NCI-H69 (cell line): ENCODE results near the gene SPPL3.
A peak's percentile ranks its signal among the peaks of the same experiment; 100 is the strongest.

Experiments used
- DNase-seq: peaks from one replicate; lab custom pipeline; 2025; lab: John Stamatoyannopoulos, UW

Gene SPPL3

GRCh38 chr12:120775862-120776552 lies 128.2 kb downstream of the SPPL3 start:
- peak; percentile 53 for DNase-seq

GRCh38 chr12:120774169-120774916 lies 129.8 kb downstream of the SPPL3 start:
- peak; percentile 93 for DNase-seq

GRCh38 chr12:120771097-120771496 lies 133.1 kb downstream of the SPPL3 start:
- no peak for DNase-seq

GRCh38 chr12:120767071-120768024 lies 136.8 kb downstream of the SPPL3 start:
- DNase-seq: no peak

- DNase-seq: no peak
Measured at GRCh38 chr12:120766566-120766965, 137.6 kb downstream of the SPPL3 start.

- no peak for DNase-seq
Measured at GRCh38 chr12:120764816-120765215, 139.3 kb downstream of the SPPL3 start.

GRCh38 chr12:120763250-120763649 lies 140.9 kb downstream of the SPPL3 start:
- no peak for DNase-seq

- DNase-seq: no peak
Measured at GRCh38 chr12:120762086-120762485, 142.1 kb downstream of the SPPL3 start.

GRCh38 chr12:120761519-120761934 lies 142.6 kb downstream of the SPPL3 start:
- peak; percentile 64 for DNase-seq

- no peak for DNase-seq
Measured at GRCh38 chr12:120760349-120761254, 143.6 kb downstream of the SPPL3 start.

- DNase-seq: peak; percentile 99
Measured at GRCh38 chr12:120759591-120760348, 144.4 kb downstream of the SPPL3 start.

GRCh38 chr12:120758798-120759590 lies 145.2 kb downstream of the SPPL3 start:
- no peak for DNase-seq

- no peak for DNase-seq
Measured at GRCh38 chr12:120757949-120758348, 146.2 kb downstream of the SPPL3 start.

GRCh38 chr12:120757226-120757742 lies 146.9 kb downstream of the SPPL3 start:
- DNase-seq: no peak

GRCh38 chr12:120755269-120755668 lies 148.9 kb downstream of the SPPL3 start:
- DNase-seq: no peak

- no peak for DNase-seq
Measured at GRCh38 chr12:120754792-120755191, 149.4 kb downstream of the SPPL3 start.

- DNase-seq: no peak
Measured at GRCh38 chr12:120751389-120751788, 152.8 kb downstream of the SPPL3 start.

- DNase-seq: no peak
Measured at GRCh38 chr12:120750806-120751205, 153.4 kb downstream of the SPPL3 start.

GRCh38 chr12:120749256-120749655 lies 154.9 kb downstream of the SPPL3 start:
- no peak for DNase-seq
